ENCODE measurements around the gene MRPS6. TPM values are rescaled to one million over a fixed set of nuclear protein-coding genes. Genes with fewer than 3 reads are reported as not detected.

MRPS6 gene
- total RNA-seq, 1 experiment from 2014 or later, result 41.0 TPM

- no peak for TF ChIP-seq CTCF (conservative IDR thresholded peaks at IDR 0.05)
- TF ChIP-seq EZH2 (IDR thresholded peaks at IDR 0.05; ENCODE audit: low read depth), result no peak
- BruUV-seq (replicated peaks), result no TSS peak
- Histone ChIP-seq H3K79me2 (ENCODE audit: low read depth) (no peaks in the 10 kb centered on the region), H3K36me3 (ENCODE audit: low read depth) (no peaks in the 10 kb centered on the region), H3F3A (ENCODE audit: insufficient read depth, low read depth) (no peaks in the 10 kb centered on the region), H3K4me1 (replicated peaks; ENCODE audit: insufficient read depth) (no peaks in the 10 kb centered on the region), H3K4me2 (no peak overlapping the region), H3K9me2 (ENCODE audit: insufficient read depth) (no peaks in the 10 kb centered on the region), H3K27ac (no peak overlapping the region), H3K4me3 (no peak overlapping the region), H2AFZ (no peak overlapping the region), H4K20me1 (ENCODE audit: insufficient read depth) (no peaks in the 10 kb centered on the region), H3K27me3 (ENCODE audit: insufficient read depth, low read depth) (no peaks in the 10 kb centered on the region; the same call in 1 of the 2 replicates), H3K9me3 (ENCODE audit: insufficient read depth, low read depth) (no peaks in the 10 kb centered on the region)
- ChIA-PET CTCF (no interaction called here), POLR2A (ENCODE audit: unreplicated experiment) (interaction anchor here (0.6 kb wide), 1 partner anchor 96 kb away, joined by 8 read pairs; no protein-coding TSS in a partner anchor)
- DNase-seq, result no peak
- intact Hi-C loops (cut with micrococcal nuclease; ENCODE audit: unreplicated experiment), result no loop called here
These were observed 38.9 kb upstream of the MRPS6 start for GRCh38 chr21:34034369-34035014.

GRCh38 chr21:34035619-34036354 lies 37.6 kb upstream of the MRPS6 start:
- Histone ChIP-seq H3K27ac (no peak overlapping the region), H3K9me2 (ENCODE audit: insufficient read depth) (no peaks in the 10 kb centered on the region), H2AFZ (no peak overlapping the region), H3K36me3 (ENCODE audit: low read depth) (no peaks in the 10 kb centered on the region), H3K27me3 (ENCODE audit: insufficient read depth, low read depth) (no peaks in the 10 kb centered on the region; the same call in 1 of the 2 replicates), H3K4me2 (no peak overlapping the region), H3K79me2 (ENCODE audit: low read depth) (no peaks in the 10 kb centered on the region), H3K4me1 (replicated peaks; ENCODE audit: insufficient read depth) (no peaks in the 10 kb centered on the region), H4K20me1 (ENCODE audit: insufficient read depth) (no peaks in the 10 kb centered on the region), H3K9me3 (ENCODE audit: insufficient read depth, low read depth) (no peaks in the 10 kb centered on the region), H3F3A (ENCODE audit: insufficient read depth, low read depth) (no peaks in the 10 kb centered on the region), H3K4me3 (no peak overlapping the region)
- DNase-seq, result no peak
- intact Hi-C loops (cut with micrococcal nuclease; ENCODE audit: unreplicated experiment), result no loop called here
- TF ChIP-seq CTCF (conservative IDR thresholded peaks at IDR 0.05) (no peak), EZH2 (IDR thresholded peaks at IDR 0.05; ENCODE audit: low read depth) (no peak)
- CTCF ChIA-PET, result no interaction called here
- POLR2A ChIA-PET (ENCODE audit: unreplicated experiment), result no interaction called here
- no TSS peak for BruUV-seq (replicated peaks)

- Histone ChIP-seq H3K36me3 (ENCODE audit: low read depth) (no peaks in the 10 kb centered on the region), H3F3A (ENCODE audit: insufficient read depth, low read depth) (no peaks in the 10 kb centered on the region), H3K79me2 (ENCODE audit: low read depth) (no peaks in the 10 kb centered on the region), H3K27me3 (ENCODE audit: insufficient read depth, low read depth) (no peaks in the 10 kb centered on the region; the same call in 1 of the 2 replicates), H3K27ac (no peak overlapping the region), H3K4me1 (replicated peaks; ENCODE audit: insufficient read depth) (no peaks in the 10 kb centered on the region), H3K9me2 (ENCODE audit: insufficient read depth) (no peaks in the 10 kb centered on the region), H2AFZ (no peak overlapping the region), H4K20me1 (ENCODE audit: insufficient read depth) (no peaks in the 10 kb centered on the region), H3K4me2 (no peak overlapping the region), H3K9me3 (ENCODE audit: insufficient read depth, low read depth) (no peaks in the 10 kb centered on the region), H3K4me3 (no peak overlapping the region)
- intact Hi-C loops (cut with micrococcal nuclease; ENCODE audit: unreplicated experiment), result no loop called here
- ChIA-PET POLR2A (ENCODE audit: unreplicated experiment) (no interaction called here), CTCF (no interaction called here)
- DNase-seq, result no peak
- no TSS peak for BruUV-seq (replicated peaks)
- TF ChIP-seq EZH2 (IDR thresholded peaks at IDR 0.05; ENCODE audit: low read depth), result no peak
- no peak for TF ChIP-seq CTCF (conservative IDR thresholded peaks at IDR 0.05)
These were observed 36.2 kb upstream of the MRPS6 start for GRCh38 chr21:34037009-34037795.

All from PC-9 (cell line).